GM10266 (cell line): ENCODE data around the gene LAX1.
"Not testable (repeated sequence)": the region's sequence is repeated elsewhere in the genome, so short reads cannot be mapped to it uniquely, and the experiment has no call there.

Source experiments
- DNase-seq: peaks from one replicate; pipeline ENCODE4 v3.0.0; 2012; ENCODE audit errors: extremely low spot score
- TF ChIP-seq, protein P1 (sequence below): IDR thresholded peaks from 2 replicates; pipeline ENCODE4 v1.5.1; 2012; ENCODE audit warnings: mild to moderate bottlenecking, low read depth; ENCODE audit not compliant: control insufficient read depth, insufficient read depth; ENCODE audit errors: missing control alignments

Gene LAX1

GRCh38 chr1:203742436-203742835 lies 22.5 kb upstream of the LAX1 start:
- no peak for DNase-seq
- TF ChIP-seq, protein P1, sequence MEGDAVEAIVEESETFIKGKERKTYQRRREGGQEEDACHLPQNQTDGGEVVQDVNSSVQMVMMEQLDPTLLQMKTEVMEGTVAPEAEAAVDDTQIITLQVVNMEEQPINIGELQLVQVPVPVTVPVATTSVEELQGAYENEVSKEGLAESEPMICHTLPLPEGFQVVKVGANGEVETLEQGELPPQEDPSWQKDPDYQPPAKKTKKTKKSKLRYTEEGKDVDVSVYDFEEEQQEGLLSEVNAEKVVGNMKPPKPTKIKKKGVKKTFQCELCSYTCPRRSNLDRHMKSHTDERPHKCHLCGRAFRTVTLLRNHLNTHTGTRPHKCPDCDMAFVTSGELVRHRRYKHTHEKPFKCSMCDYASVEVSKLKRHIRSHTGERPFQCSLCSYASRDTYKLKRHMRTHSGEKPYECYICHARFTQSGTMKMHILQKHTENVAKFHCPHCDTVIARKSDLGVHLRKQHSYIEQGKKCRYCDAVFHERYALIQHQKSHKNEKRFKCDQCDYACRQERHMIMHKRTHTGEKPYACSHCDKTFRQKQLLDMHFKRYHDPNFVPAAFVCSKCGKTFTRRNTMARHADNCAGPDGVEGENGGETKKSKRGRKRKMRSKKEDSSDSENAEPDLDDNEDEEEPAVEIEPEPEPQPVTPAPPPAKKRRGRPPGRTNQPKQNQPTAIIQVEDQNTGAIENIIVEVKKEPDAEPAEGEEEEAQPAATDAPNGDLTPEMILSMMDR: no peak

DNA sequence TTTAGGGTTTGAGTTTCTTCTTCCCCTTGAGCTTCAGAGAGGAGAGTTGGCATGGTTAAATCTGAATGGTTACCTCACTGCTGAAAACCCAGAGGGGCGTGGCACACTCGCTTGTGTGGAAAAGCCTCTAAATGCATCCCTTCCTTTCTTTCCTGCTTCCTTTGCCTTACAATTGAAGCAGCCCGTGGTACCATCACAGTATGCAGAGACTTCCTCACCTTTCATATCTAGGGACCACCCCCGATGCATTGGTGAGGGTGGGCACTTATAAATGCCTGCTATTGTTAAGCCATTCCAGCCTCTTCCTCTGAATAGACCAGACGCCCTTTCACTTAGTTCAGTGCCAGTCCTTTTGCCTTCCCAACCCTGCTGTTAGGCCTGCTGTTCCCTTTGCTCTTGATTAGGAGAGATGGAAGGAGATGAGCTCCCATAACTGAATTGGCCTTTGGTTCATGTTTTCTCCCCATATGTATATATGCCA lies 21.9 kb upstream of the LAX1 start:
- TF ChIP-seq, protein P1: no peak
- DNase-seq: no peak

- DNase-seq: peak; percentile 15
- TF ChIP-seq, protein P1: no peak
Measured at GRCh38 chr1:203744075-203744972, 20.7 kb upstream of the LAX1 start.

DNA sequence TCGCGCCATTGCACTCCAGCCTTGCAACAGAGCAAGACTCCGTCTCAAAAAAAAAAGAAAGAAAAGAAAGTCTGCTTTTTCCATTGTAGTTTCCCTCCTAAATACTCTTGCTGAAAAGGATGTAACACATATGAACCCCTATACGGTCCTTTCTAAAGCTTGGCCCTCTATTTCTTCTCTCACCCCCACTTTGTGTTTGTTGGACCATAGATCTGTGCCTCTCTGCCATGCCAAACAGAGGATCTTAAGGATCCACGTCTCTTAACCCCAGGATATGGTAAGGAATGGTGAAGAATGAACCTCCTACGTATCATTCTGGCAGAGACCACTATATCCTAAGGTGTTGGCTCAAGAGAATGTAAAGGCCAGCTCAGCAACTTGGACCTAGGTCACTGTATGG lies 18.7 kb upstream of the LAX1 start:
- TF ChIP-seq, protein P1: no peak
- DNase-seq: no peak

GRCh38 chr1:203751051-203751450 lies 13.9 kb upstream of the LAX1 start:
- TF ChIP-seq, protein P1: no peak
- DNase-seq: no peak

DNA sequence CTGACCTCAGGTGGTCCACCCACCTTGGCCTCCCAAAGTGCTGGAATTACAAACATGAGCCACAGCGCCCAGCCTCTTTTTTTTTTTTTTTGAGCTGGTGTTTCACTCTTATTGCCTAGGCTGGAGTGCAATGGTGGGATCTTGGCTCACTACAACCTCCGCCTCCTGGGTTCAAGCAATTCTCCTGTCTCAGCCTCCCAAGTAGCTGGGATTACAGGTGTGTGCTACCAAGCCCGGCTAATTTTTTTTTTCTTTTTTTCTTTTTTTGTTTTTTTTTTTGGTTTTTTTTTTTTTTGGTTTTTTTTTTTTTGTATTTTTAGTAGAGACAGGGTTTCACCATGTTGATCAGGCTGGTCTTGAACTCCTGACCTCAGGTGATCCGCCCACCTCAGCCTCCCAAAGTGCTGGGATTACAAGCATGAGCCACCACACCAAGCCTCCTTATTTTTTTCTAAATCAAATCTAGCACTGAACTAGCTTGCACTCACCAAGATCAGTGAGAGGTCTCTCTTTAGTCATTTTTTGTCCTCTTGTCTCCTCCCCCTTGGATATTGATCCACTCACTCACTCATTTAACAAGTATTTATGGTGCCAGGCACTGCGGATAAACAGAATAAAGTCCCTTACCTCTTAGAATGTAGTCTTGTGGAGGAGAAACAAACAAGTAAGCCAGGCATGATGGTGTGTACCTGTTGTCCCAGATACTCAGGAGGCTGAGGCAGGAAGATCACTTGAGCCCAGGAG lies 13.2 kb upstream of the LAX1 start:
- DNase-seq: not testable (repeated sequence)

- peak; percentile 23 for DNase-seq
- TF ChIP-seq, protein P1: no peak
Measured at GRCh38 chr1:203754455-203754864, 10.5 kb upstream of the LAX1 start.
